Epidermal melanocyte (primary cell): ENCODE data around the gene TUBB2B.

Experiments used
- DNase-seq: peaks from one replicate; pipeline ENCODE4 v3.0.0; 2011; ENCODE audit warnings: low spot score; ENCODE audit not compliant: insufficient read length

The TUBB2B gene

DNA sequence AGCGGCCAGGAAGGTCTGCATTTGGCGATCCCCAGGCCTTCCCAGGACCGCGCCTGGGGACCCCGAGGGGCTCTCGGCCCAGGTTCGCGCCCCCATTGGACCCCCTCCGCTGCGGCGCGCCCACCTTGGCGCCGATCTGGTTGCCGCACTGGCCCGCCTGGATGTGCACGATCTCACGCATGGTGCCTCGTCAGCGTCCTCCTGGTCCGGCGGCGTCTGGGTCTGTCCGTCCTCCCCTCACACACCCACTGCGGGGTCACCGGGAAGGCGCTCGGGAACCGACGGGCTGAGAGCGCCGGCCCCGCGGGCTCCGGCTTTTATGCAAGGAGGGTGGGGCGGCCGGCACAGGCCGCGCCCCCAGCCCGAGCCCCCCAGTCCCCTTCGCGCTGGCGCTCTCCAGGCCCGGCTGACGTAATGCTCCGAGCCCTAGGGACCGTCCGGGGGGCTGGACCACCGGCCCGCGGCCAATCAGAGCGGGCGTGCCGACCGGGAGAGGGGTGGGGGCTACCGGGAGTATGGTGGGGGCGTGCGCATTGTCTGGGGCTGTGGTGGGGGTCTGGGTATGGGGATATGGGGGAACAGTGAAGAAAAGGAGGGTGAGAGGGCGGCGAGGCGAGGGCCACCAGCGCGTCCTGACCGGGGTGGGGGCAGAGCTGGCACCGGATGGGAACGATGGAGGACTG lies at the start of gene TUBB2B:
Gene TUBB2B, minus strand, starts transcription at position 291 of the 683 bp plus-strand sequence. Its CDS starts 110 bp downstream, at position 181.
- no peak for DNase-seq

DNA sequence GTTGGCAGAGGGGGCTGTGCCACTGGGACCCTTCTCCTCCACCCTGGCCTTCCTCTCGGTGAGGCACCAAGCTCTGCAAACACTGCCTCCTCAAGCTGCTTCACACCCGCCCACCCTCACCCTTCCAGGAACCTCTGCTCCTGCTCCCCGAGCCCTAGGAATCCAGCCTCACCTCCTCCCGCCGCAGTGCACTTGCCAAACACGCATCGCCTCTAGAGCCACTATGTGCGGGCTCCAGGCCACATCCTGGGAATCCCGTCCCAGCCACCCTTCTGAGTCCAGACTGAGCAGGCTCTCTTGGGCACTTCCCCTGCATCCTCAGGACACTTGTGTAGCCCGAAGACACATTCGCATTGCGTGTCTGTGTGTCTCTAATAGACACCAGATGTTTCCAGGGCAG lies 49.8 kb upstream of the TUBB2B start:
- no peak for DNase-seq

DNA sequence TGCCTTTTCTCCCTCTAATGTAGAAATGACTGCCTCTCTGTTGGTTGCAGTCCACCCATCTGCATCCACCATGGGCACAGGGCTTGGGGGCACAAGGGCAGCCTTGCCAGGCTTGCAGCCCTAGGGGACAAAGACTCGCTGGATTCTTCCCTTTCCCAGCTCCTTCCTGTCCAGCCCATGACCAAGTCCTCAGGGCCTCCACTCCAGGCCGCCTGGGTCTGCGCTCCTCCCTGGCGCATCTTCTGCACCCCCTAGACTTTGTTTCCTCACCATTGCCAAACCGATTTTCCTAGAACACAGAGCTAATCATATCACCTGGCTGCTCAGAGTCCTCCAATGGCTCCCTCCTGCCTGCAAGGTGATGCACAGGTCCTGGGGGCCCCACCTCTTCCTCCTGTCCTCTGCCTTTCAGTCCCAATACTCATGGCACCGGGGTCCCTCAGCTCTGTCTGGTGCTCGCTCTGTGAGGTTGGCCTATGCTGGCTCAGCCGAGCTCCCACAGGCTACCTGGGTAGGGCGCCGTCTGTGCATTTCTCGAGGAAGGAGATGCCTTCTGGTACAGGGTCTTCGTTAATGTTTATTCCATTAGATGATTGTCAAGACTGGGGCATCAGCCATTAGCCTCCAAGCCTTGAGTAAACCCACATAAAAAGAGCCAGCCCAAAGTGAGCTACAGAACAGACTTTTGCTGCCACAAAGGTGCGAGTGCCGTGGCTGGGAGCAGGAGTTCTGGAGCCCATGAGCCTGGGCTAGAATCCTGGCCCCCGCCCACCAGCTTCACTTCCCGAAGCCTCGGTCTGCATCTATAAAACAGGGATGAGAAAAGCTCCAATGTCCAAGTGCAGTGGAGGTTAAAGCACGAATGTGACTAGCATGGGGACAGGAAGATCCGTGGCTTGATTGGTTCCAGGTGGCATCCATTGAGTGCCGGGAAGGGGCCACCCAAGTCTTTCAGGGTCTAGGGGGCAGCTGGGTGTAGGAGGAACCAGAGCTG lies 49.0 kb upstream of the TUBB2B start:
- no peak for DNase-seq

DNA sequence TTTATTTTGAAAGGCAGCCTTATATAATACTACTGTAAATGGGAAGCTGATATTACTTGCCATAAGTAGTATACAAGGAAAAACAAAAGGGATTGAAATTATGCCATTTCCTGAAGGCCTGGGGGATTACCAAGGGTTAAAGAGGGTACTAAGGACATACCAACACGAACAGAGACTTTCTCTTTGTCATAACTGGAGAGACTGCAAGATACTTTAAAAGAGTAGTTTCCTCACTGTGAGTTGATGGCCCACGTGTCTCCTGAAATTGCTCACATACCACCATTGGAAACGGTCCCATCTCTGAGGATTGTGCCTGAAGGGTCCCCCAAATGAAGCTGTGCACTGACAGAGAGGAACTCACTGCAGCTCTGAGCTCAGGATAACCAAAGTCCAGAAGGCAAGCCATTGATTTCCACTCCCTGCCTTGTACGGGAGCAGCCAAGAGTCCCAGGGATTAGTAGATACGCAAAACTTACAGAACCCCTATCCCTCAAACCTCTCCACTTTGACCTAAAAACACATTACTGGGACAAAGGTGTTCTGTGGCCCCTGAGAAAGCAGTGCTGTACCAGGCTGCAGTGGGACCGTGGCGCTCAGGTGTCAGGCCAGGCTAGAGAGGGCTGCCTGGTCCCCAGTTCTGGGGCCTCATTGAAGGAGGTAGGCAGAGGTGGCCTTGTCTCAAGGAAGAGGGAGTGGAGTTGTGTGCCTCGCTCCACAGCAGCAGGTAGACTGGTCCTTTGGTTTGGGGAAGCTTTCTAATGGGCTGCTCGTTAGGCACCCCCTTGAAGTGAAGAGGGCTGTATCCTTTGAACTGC lies 46.5 kb upstream of the TUBB2B start:
- no peak for DNase-seq

DNA sequence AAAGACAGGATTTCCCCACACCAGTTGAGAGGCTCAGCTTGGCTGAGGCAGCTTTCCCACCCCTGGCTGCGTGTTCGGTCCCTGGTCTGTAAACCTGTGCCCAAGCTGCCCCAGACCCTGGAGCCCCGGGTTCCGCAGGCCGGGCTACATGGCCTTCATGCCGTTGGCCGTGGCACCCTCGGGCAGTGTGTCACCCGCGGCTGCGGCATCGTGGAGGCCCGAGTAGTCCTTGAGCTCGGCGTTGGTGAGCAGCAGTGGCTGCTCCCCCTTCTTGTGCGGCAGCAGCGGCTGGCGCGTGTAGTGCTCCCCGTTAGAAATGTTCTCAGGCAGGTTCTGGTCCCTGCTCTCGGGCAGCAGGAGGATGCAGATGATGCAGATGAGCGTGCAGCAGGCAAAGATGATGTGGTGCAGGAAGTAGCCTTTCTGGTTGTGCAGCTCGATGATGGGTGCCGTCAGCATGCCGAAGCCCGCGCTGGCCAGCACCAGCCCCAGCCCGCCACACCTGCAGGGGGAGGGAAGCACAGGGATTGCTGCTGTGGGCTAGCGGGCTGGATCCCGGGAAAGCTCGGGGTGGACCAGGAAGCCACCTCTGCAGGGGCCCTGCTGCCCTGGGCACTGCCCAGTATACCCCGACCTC lies 45.6 kb upstream of the TUBB2B start:
- DNase-seq = no peak

DNA sequence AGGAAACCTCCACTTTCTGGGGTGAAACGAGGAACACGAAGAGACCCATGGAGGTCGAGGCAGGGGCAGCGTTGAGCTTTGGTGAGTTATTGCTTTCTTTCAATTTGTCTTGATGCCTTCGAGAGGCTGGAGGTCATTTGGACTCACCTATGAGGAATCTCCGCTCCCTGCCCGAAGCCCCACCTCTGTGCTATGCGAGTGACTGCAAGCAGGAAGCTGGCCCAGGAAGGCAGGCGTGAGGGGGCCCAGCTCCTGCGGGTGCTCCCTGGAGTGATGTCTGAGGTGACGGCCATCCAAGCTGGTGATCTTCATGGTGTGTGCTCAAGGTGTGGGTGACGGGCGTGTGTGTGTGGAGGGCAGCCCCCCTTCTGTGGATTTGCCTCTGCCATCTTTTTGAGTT lies 44.3 kb upstream of the TUBB2B start:
- DNase-seq = no peak

DNA sequence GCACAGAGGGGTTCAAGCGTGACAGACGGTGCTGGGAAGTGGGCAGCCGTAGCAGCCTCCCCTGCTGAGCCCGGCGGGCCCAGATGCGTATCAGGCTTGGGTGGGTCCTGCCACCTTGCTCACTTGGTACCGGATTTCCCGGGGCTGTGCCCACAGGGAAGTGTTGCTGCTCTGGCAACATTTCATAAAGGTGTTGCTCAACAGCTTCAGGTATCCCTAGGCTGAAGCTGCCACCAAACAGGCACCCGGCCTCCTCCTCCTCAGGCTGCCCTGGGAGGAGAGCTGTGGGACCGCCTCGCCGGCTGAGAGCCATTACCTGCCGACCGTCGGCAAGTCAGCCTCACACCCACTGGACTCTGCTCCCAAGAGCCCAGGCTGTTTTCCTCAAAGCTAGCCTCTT lies 42.8 kb upstream of the TUBB2B start:
- DNase-seq = no peak

DNA sequence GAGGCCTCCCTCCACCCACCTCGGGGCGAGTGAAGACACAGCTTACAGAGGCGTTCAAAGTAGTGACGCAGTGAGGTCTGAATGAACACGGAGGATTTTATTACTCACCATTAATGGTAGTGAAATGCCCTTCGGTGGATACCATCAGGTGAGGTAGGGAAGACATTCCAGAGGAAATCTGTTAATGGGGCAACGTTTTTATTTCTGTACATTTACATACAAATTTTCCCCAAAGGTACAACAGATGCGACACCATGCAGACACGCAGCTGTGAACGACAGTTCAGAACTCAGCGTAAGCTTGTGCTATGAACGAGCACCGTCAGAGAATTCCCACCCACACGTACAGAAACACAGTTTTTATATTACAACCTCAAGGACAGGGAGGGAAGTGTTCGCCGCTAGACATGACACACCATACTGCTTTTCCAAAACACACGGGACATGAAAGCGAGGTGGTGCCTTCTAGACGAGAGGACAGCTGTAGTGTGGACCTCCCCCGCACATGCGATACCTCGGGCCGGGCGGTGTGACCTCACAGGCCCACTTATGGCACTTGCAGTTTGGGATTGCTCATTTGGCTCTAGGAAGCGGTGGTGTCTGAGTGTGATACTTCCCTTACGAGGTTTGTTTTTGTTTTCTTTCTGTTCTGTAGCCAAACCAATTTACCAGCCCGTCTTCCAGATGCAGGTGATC lies 42.0 kb upstream of the TUBB2B start:
- DNase-seq = no peak

DNA sequence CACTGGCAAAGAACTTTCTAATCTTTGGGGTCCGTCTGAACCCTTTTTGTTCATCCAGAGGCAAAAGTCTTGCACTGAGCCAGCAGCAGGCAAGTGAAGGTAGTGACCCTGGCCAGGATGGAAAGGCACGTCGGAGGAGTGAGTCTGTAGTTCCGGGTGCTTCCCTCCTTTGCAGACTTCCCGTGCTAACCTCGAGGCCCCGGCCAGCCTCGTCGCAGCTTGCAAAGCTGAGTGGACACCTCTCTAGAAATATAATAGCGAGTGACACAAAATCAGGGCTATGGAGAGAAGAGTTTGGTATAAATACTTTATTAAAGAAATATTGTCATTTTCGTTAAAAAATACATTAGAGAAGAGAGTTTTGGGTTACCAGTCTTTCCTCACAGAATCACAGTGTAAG lies 41.2 kb upstream of the TUBB2B start:
- no peak for DNase-seq

DNA sequence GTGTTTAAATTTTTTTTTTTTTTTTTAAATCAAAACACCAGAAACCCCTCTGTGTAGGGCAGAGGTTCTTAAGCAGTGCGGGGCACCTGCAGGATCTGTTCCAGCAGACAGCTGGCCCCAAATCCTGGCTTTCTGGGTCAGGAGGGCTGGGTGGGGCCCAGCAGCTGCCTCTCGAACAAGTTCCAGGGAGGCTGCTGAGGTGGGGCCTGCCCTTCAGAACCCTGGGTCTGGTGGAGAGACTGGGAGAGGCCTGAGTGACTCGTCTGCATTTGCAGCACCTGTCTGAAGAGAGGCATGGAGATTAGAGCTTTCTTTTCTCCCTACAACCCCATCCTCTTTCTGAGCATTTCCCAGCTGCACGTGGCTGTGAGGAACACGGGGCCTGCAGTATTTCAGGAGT lies 39.7 kb upstream of the TUBB2B start:
- DNase-seq = no peak

DNA sequence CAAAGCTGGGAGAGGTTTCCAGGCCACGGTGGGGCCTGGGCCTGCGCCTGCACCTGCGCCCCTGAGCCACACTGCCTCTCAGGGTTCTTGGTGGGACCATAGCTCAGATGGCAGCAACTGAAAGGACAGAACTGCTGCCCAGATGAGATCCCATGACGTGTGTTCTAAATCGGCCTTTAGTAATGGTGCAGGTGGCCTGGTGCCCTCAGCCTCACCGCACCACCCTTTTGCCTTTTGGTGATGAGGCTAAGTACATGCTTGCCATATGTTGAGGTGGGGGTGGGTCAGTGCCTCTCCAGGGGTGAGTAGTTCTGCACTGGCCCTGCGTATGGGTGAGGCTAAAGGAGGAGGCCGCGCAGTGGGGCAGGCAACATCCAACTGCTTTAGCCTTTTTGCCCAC lies 38.7 kb upstream of the TUBB2B start:
- DNase-seq = no peak

DNA sequence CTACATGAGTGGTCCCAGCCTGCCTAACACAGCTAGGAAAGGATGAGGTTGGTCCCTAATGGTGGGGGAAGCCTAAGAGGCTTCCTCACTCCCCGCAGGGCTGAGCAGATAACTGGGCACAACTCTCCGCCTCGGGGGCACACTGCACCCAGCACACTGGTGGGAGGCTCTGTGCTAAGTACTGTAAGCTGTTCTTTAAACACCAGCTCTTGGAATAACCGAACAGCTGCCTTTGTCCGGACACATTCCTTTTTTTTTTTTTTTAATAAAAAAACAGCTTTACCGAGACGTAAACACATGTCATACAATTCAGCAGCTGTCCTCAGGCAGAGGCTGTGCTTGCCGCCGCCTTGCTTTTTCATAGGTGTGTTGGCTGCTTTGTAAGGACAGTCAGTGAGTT lies 38.2 kb upstream of the TUBB2B start:
- DNase-seq = no peak

DNA sequence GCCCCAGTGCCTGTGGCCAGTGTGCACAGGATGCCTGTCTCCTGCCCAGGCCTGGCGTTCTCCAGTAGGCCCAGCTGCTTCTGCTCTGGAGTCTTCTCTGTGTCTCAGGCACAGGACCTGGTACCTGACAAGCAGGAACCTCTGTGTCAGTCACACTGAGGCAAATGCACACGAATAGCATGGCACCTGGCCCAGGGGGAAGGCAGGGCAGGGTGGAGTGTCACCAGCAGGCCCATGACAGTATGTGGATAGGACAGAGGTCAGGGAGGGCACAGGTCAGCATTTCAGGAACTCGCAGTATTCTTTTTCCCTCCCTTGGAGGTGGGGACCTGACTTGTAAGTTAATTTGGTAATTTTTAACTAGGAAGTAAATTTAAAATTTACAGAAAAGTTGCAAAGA lies 36.9 kb upstream of the TUBB2B start:
- DNase-seq = no peak

DNA sequence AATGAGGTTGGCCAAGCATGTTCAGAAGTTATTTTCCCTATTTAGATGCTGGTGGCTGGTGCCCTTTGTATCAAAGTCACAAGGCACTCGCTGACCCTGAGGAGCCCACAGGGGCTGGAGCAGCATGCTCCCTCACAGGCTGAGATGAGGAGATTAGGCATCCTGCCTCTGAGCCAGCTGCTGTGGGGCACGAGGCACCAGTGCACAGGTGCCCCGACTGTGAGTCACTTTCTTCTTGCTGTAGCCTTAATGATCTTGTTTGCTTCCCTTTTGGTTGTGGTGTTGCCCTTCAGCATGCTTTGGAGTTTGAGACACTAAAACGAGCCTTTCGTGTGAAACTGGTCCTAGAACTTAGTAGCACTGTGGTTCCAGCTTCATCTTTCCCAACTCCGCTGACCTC lies 35.6 kb upstream of the TUBB2B start:
- no peak for DNase-seq

DNA sequence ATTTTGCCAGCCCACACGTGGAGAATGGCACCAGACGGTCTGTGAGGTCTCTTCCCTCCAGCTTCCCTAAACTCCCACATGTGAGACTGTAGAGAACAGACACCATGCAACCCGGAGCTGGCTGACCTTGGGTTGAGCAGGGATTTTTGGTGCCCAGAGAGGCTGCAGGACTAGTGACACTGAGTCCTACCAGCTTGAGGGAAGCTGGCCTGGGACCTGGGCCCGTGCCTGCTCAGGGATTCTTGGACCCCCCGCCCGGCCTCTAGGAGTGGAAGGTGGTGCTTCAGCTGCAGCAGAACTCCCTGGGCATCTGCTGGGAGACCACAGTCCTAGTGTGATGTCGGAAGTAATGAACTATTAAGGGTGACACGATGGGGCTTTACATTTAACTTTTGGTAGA lies 34.5 kb upstream of the TUBB2B start:
- DNase-seq = no peak

DNA sequence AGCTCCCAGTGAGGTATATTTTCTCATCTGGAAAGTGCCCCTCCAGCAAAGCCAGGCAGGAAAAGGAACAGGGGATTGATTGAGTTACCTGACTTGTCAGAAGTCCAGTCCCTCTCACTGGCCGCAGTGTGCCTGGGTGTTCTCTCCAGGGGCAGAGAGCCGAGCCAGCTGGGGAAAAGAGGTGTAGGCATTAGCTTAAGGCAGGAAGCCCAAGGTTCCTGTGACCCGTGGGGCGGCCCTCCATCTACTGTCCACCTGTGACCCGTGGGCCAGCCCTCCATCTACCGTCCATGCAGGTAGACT lies 34.0 kb upstream of the TUBB2B start:
- no peak for DNase-seq

DNA sequence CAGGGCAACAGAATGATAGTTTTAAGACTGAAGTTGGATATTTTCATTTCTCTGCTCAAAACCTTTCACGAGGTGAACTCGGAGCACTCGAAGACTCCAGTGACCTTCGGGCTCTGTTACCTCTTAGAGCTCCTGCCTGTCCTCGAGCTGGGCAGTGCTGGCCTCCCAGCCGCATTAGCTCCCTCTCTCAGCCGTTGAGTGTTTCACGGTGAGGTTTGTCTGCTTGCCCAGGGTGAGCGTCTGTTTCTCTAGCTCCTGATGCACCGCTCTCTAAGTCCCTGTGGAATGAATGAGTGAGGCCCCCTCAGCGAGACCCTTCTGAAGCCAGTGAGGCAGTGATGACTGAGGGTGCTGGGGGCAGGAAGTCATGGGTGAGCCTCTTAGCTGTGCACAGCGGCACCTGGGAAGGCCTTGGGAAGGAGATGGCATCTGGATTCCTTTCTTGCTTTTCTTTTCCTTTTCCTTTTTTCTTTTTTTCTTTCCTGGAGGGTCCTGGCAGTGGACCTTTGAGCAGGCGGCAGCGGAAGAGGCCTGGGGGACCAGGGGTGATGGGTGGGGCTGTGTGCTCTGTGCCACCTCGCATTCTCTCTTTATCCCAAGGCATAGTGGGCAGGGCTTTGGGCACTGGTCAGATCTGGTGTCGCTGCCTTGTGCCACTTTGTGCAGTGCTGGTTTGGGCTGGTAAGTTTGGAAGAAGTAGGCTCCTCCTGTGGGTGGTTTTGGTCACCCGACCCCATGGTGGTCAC lies 33.5 kb upstream of the TUBB2B start:
- no peak for DNase-seq

DNA sequence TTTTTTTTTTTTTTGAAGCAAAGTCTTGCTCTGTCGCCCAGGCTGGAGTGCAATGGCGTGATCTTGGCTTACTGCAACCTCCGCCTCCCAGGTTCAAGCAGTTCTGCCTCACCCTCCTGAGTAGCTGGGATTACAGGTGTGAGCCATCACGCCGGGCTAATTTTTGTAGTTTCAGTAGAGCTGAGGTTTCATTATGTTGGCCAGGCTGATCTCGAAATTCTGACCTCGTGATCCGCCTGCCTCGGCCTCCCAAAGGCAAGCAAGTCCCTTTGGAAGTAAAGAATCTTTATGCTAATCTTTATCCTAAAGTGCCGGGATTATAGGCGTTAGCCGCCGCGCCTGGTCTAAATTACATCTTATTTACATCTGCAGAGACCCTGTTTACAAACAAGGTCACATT lies 32.8 kb upstream of the TUBB2B start:
- DNase-seq = no peak

DNA sequence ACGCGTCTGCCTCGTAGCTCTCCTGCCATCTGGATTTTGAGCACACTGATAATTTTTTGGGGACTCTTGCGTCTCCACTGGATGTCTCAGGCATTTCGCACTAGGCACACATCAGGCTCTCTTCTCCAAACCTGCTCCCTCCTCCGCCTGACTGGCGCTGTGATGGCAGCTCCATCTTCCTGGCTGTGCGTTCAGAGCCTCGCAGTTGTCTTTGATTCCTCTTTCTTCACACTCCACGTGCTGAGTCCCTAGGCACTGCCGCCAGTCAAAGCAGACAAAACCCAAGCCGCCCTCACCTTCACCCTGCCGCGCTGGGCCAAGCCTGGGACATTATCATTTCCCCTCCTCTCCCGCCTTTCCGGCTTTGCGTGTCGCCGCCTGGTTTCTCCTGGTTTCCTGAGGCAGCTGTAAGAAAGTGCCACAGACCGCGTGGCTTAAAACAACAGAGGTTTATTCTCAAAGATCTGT lies 32.1 kb upstream of the TUBB2B start:
- DNase-seq = no peak
